Ovary (tissue), 3 donors: ENCODE data around the gene KIAA1671.

Experiments used
- EP300 ChIP-seq: sonication (generic); formaldehyde crosslinking; IDR thresholded peaks from one replicate; pipeline ENCODE4 v1.6.1; 2017; ENCODE audit warnings: antibody characterized with exemption
- POLR2A ChIP-seq: fragments of 450-650 bp; IDR thresholded peaks from one replicate; pipeline ENCODE4 v1.6.1; 2017; ENCODE audit warnings: antibody characterized with exemption, mild to moderate bottlenecking, moderate library complexity
- TF ChIP-seq, protein P1 (sequence below), 3 donors: fragments of 450-650 bp in 2 of 3; fragments of 200-600 bp in 1 of 3; IDR thresholded peaks; one replicate each; pipeline versions ENCODE4 v1.5.1 to v1.8.0; 2016 to 2022; ENCODE audit warnings: antibody characterized with exemption in 3 of 3, mild to moderate bottlenecking in 1 of 3
- donor health status: DM: no; HTN: no; CAD: no.

DNA sequence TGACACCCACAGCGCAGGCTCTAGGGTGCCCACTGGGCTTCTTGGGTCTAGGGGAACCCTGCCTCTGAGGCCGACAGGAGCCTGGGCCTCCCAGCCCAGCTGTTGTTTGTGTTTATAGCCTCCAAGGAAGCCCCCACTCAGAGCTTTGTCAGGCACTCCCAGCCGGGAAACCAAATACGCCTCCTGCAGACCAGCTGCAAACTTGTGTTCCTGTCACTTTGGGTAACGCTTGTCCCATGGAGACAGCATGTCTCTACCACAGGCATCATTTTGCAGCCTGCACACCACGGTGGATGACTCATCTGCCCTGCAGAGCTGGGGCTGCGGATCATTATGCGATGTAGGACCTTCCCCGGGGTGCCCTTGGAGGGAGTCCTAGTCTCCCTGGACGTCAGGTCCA lies 206.5 kb downstream of the KIAA1671 start:
- TF ChIP-seq, protein P1, sequence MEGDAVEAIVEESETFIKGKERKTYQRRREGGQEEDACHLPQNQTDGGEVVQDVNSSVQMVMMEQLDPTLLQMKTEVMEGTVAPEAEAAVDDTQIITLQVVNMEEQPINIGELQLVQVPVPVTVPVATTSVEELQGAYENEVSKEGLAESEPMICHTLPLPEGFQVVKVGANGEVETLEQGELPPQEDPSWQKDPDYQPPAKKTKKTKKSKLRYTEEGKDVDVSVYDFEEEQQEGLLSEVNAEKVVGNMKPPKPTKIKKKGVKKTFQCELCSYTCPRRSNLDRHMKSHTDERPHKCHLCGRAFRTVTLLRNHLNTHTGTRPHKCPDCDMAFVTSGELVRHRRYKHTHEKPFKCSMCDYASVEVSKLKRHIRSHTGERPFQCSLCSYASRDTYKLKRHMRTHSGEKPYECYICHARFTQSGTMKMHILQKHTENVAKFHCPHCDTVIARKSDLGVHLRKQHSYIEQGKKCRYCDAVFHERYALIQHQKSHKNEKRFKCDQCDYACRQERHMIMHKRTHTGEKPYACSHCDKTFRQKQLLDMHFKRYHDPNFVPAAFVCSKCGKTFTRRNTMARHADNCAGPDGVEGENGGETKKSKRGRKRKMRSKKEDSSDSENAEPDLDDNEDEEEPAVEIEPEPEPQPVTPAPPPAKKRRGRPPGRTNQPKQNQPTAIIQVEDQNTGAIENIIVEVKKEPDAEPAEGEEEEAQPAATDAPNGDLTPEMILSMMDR (IDR thresholded peaks at IDR 0.05): no peak
- no peak for TF ChIP-seq POLR2A
- TF ChIP-seq EP300: no peak
